DOHH2 (cell line): ENCODE data around the gene SOX30.

Experiments used
- CTCF ChIP-seq: fragments of 200-600 bp; sonication (generic); IDR thresholded peaks from one replicate; pipeline ENCODE4 v1.5.1; 2014; ENCODE audit warnings: antibody characterized with exemption, mild to moderate bottlenecking, low read depth, low read length; ENCODE audit not compliant: poor library complexity, severe bottlenecking
- EZH2phosphoT487 ChIP-seq: fragments of 200-600 bp; sonication (generic); IDR thresholded peaks from 2 replicates; pipeline ENCODE4 v1.6.1; 2017; ENCODE audit warnings: borderline replicate concordance, mild to moderate bottlenecking, antibody characterized with exemption, low read length, moderate library complexity, mixed read lengths

- TF ChIP-seq CTCF: no peak
- TF ChIP-seq EZH2phosphoT487: no peak
Measured at GRCh38 chr5:157590478-157590877, 61.8 kb downstream of the SOX30 start.
